ENCODE results near the gene NOX3. TPM values are rescaled to one million over a fixed set of nuclear protein-coding genes. Genes with fewer than 3 reads are reported as not detected.

The NOX3 gene
- total and polyA plus RNA-seq, 4 donors = not detected

DNA sequence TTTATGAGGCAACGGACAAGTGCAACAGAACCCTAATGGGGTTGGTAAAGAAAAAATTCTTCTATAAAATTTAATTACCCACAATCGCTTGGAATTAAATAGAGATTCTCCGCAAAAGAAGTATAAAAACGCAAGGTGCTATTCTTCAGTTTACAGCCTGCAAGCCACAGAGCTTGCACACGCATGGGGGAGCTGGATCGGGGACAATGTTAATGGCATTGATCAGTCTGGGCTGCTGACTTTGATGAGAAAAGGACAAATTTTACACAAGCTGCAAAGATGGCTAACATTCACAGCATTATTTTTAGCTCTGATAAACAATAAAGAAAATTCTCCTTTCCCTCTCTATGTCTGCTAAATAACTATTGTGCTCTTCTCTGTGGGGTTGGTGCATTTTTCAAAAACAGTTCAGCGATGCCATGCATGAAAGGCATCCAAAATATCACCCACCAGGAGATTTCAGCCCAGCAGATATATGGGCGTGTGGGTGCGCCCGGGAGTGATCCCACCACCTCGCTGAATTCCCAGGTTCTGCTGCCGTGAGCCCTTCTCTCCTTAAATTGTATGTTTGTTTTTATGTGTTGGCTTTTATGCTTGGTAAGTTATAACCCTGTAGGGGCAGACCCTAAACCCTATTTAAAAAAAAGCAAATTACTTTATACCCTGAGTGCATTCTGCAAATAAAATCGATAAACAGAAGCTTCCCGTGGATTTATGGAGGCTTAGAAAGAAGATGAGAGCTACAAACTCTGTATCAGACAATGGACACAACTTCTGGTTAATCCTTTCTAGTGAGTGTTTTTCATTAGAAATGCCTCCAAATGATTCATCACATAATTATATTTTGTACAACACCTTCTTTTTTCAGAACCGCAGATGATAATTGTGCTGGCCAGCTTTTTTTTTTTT lies 55.6 kb downstream of the NOX3 start:
- peaks cover 0 to 8% (median 2%) of the 10 kb centered on the region in 5 donors for H3K4me1 ChIP-seq (ENCODE audit: control insufficient read depth in 5 of 5, insufficient read depth in 5 of 5, low read length in 5 of 5)
- TF ChIP-seq, protein P1, sequence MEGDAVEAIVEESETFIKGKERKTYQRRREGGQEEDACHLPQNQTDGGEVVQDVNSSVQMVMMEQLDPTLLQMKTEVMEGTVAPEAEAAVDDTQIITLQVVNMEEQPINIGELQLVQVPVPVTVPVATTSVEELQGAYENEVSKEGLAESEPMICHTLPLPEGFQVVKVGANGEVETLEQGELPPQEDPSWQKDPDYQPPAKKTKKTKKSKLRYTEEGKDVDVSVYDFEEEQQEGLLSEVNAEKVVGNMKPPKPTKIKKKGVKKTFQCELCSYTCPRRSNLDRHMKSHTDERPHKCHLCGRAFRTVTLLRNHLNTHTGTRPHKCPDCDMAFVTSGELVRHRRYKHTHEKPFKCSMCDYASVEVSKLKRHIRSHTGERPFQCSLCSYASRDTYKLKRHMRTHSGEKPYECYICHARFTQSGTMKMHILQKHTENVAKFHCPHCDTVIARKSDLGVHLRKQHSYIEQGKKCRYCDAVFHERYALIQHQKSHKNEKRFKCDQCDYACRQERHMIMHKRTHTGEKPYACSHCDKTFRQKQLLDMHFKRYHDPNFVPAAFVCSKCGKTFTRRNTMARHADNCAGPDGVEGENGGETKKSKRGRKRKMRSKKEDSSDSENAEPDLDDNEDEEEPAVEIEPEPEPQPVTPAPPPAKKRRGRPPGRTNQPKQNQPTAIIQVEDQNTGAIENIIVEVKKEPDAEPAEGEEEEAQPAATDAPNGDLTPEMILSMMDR (IDR thresholded peaks at IDR 0.05; ENCODE audit: control extremely low read depth, extremely low read depth) = no peak
- no peaks in the 10 kb centered on the region for H3K36me3 ChIP-seq (ENCODE audit: control insufficient read depth in 4 of 4, insufficient read depth in 4 of 4, low read length in 4 of 4)
- no peak overlapping the region for H3K4me3 ChIP-seq
- no peak for DNase-seq
- H3K9ac ChIP-seq (ENCODE audit: insufficient read depth in 1 of 2, low read length in 2 of 2) = no peak overlapping the region
- no peak overlapping the region for H3K27ac ChIP-seq (ENCODE audit: low read depth in 1 of 2, low read length in 1 of 2)
- no peaks in the 10 kb centered on the region for H3K27me3 ChIP-seq (ENCODE audit: control insufficient read depth in 3 of 3, insufficient read depth in 3 of 3, low read length in 2 of 3)
- 90 to 91% methylated on average over 15 of the region's 15 CpGs for WGBS, 2 donors
- ATAC-seq (ENCODE audit: insufficient read depth, low FRiP score) = no peak
- H3K9me3 ChIP-seq (ENCODE audit: control insufficient read depth in 4 of 4, insufficient read depth in 3 of 4, low read length in 3 of 4) = peaks cover 0 to 2% (median 0%) of the 10 kb centered on the region in 4 donors

DNA sequence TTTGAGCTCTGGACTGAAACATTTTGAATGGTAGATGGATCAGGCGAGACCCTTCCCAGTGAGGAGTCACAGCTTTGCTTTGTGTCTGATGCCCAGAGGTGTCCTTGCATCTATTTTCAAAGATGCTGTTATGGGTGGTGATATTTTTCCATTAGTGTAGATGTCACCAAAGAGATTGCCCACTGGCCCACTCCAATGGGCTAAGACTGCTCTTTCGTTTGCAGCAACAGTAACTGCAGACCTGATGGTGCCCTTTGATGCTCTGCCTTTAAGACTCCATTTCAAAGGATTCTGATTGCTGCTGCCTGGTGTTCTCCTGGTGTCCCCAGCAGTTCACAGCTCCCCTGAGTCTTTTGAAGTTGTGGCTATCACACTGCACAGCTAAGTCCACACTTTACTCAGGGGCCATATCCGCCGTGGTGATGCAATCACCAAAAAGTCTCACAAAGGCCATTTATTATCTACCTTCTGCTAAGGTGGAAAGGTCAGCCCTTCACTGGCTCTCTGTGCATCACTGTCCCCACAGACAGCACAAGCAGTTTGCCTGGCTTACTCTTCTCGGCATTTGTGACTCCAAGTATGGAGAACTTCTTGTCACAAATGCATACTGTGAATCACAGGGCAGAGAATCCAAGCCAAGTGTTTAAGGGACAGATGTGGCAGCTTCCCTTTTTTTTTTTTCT lies 56.4 kb downstream of the NOX3 start:
- Histone ChIP-seq H3K4me3 (no peak overlapping the region), H3K27ac (ENCODE audit: low read depth in 1 of 2, low read length in 1 of 2) (no peak overlapping the region), H3K9ac (ENCODE audit: insufficient read depth in 1 of 2, low read length in 2 of 2) (no peak overlapping the region), H3K4me1 (ENCODE audit: control insufficient read depth in 5 of 5, insufficient read depth in 5 of 5, low read length in 5 of 5) (peaks cover 0 to 8% (median 0%) of the 10 kb centered on the region in 5 donors), H3K9me3 (ENCODE audit: control insufficient read depth in 4 of 4, insufficient read depth in 3 of 4, low read length in 3 of 4) (peaks cover 0 to under 1% (median 0%) of the 10 kb centered on the region in 4 donors), H3K36me3 (ENCODE audit: control insufficient read depth in 4 of 4, insufficient read depth in 4 of 4, low read length in 4 of 4) (no peaks in the 10 kb centered on the region), H3K27me3 (ENCODE audit: control insufficient read depth in 3 of 3, insufficient read depth in 3 of 3, low read length in 2 of 3) (no peaks in the 10 kb centered on the region)
- TF ChIP-seq, protein P1 (IDR thresholded peaks at IDR 0.05; ENCODE audit: control extremely low read depth, extremely low read depth) = no peak
- DNase-seq (peak in 1 of 3 donors; percentile 9), ATAC-seq (ENCODE audit: insufficient read depth, low FRiP score) (no peak)
- 67 to 70% methylated on average over 5 of the region's 5 CpGs for whole genome bisulfite sequencing, 2 donors

DNA sequence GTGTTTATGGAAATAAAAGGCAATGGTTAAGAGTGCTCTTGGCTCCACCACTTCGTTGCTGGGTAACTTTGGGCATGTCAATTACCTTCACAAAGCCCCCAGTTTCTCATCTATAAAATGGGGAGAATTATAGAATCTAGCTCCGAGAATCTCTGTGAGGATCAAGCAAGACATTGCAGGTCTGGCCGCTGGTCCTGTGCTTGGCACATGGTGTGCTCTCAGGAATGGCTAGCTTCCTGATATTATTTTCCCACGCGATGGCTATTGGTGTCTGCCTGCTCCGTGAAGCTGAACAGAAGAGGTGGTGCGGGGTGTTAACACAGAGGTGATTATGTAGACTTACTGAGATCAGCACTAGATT lies 57.0 kb downstream of the NOX3 start:
- Histone ChIP-seq H3K27ac (ENCODE audit: low read depth in 1 of 2, low read length in 1 of 2) (no peak overlapping the region), H3K4me3 (no peak overlapping the region), H3K36me3 (ENCODE audit: control insufficient read depth in 4 of 4, insufficient read depth in 4 of 4, low read length in 4 of 4) (no peaks in the 10 kb centered on the region), H3K9me3 (ENCODE audit: control insufficient read depth in 4 of 4, insufficient read depth in 3 of 4, low read length in 3 of 4) (no peaks in the 10 kb centered on the region), H3K9ac (ENCODE audit: insufficient read depth in 1 of 2, low read length in 2 of 2) (no peak overlapping the region), H3K27me3 (ENCODE audit: control insufficient read depth in 3 of 3, insufficient read depth in 3 of 3, low read length in 2 of 3) (no peaks in the 10 kb centered on the region), H3K4me1 (ENCODE audit: control insufficient read depth in 5 of 5, insufficient read depth in 5 of 5, low read length in 5 of 5) (peaks cover 0 to 8% (median 0%) of the 10 kb centered on the region in 5 donors)
- 92 to 93% methylated on average over 7 of the region's 7 CpGs for WGBS, 2 donors
- no peak for ATAC-seq (ENCODE audit: insufficient read depth, low FRiP score)
- TF ChIP-seq, protein P1 (IDR thresholded peaks at IDR 0.05; ENCODE audit: control extremely low read depth, extremely low read depth) = no peak
- no peak for DNase-seq

Data from lung (tissue), 12 donors.